GM10266 (cell line): ENCODE results near the gene APOC3.

Experiments used
- DNase-seq: peaks from one replicate; pipeline ENCODE4 v3.0.0; 2012; ENCODE audit errors: extremely low spot score
- CTCF ChIP-seq: IDR thresholded peaks from 2 replicates; pipeline ENCODE4 v1.5.1; 2012; ENCODE audit warnings: mild to moderate bottlenecking, low read depth; ENCODE audit not compliant: control insufficient read depth, insufficient read depth; ENCODE audit errors: missing control alignments

Gene APOC3

DNA sequence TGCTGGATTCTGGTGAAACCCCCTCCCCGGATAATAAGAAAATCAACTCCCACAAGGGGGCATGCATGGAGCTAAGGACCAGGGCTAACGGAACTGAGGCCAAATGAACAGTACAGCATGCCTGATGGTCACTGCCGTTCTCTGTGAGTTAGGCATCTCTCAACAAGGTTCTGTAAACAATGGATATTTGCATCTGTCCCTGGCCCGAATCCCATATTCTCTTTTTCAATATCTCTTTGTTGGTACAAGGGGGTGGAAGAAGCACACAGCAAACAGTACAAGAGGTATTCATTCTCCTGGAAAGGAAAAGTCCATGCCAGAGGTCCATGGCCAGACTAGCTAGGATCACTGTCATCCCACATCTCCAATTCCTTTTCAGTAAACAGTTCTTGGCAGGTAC lies 39.9 kb downstream of the APOC3 start:
- no peak for DNase-seq
- no peak for TF ChIP-seq CTCF

GRCh38 chr11:116870054-116870453 lies 40.3 kb downstream of the APOC3 start:
- no peak for DNase-seq
- no peak for TF ChIP-seq CTCF

- no peak for TF ChIP-seq CTCF
- no peak for DNase-seq
Measured at GRCh38 chr11:116871248-116871647, 41.5 kb downstream of the APOC3 start.

DNA sequence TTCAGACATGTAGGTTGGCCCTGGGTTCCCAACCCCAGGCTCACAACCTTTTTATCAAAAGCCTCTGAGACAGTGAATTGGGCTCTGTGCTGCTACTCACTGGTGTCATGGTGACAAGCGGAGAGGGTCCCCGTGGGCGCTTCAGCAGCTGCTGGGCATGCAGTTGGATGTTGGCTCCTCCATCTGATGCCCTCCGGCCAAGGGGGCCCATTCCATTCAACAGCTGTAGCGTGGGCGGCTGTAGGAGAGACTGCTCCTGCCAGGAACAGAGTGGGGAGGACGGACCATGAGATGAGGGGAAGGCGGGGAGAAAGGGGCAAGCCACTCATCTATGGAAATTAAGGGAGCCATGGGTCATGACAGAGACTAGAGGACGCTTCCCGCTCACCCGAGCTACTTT lies 43.7 kb downstream of the APOC3 start:
- no peak for DNase-seq
- no peak for TF ChIP-seq CTCF

DNA sequence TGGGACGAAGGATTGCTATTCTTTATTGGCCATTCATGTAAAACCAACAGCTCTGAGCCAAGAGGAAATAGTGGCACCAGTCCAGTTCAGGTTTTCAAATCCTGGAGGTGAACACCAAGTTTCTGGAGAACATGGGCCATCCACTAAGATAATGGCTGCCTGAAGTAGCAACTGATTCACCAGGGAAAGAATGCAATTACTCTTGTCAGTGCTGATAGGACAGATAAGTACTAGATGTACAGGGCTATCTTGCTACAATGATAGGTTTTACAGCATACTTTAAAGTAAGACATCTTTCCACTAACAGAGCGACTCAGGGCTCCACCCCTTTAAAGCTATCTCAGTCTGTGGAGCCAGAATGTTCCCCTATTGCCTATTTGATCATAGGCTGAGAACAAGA lies 44.5 kb downstream of the APOC3 start:
- no peak for TF ChIP-seq CTCF
- DNase-seq, result no peak

DNA sequence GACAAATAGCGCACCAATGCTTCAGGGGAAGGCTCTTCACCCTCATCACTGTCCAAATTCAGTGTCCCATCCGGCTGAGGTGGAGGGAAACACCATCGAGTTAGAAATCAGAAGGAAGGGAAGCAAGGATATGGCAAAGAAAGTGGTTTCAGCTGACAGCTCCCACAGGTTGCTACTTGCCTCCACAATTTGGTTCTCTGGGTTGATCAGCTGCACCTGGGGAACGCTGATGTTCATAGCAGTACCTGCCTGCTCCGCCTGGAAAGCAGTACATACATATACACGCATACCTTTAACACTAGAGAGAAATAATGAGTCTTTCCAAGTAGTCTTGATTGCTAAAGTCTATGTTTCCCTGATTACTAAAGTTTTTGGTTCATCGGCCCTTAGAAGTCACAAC lies 45.5 kb downstream of the APOC3 start:
- DNase-seq, result no peak
- TF ChIP-seq CTCF, result no peak

DNA sequence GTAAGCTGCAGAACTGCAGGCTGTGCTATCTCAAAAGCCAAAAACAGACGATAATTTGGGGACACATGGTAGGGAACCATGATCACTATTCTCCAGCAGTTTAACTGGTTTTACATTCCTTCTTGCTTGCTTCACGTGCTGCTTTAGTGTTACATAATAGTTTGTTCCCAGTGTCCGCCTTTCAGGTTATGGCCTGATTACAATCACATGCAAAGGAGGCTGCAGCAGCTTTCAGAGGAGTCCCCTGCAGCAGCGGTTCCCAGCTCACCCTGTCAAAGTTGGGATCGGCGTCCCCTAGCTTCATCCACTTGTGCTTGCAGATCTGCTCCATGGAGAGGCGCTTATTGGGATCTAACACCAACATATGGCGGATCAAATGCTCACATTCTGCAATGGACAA lies 46.9 kb downstream of the APOC3 start:
- no peak for TF ChIP-seq CTCF
- DNase-seq, result no peak
